GM12878 (cell line): Measurements from ENCODE around the gene SNW1. TPM values are rescaled to one million over a fixed set of nuclear protein-coding genes. Genes with fewer than 3 reads are reported as not detected.

ENCODE experiments used
- BCL3 ChIP-seq: IDR thresholded peaks from 2 replicates; pipeline ENCODE4 v1.6.1; 2011; ENCODE audit warnings: borderline replicate concordance, low read depth, mild to moderate bottlenecking, moderate library complexity, low read length; ENCODE audit not compliant: insufficient read depth, poor library complexity, severe bottlenecking
- BCLAF1 ChIP-seq: fragments of 450-650 bp; IDR thresholded peaks from 2 replicates; pipeline ENCODE4 v1.6.1; 2017; ENCODE audit warnings: antibody characterized with exemption, mild to moderate bottlenecking, moderate library complexity
- BHLHE40 ChIP-seq, 2 experiments: fragments of 450-650 bp in 1 of 2; IDR thresholded peaks; 2 replicates each; pipeline ENCODE4 v1.6.1; 2011 to 2017; ENCODE audit warnings: low read depth in 2 of 2, borderline replicate concordance in 1 of 2, improper control_type of control experiment in 1 of 2, low read length in 1 of 2, mild to moderate bottlenecking in 1 of 2
- CEBPZ ChIP-seq: fragments of 150-350 bp; IDR thresholded peaks from 2 replicates; pipeline ENCODE4 v1.6.1; 2016; ENCODE audit warnings: low read depth, low read length
- EP300 ChIP-seq, 2 experiments: fragments of 150-350 bp in 1 of 2; IDR thresholded peaks; 2 replicates each; pipeline ENCODE4 v1.6.1; 2011 to 2012; ENCODE audit warnings: low read depth in 2 of 2, low read length in 2 of 2, borderline replicate concordance in 1 of 2, improper control_type of control experiment in 1 of 2, inconsistent platforms in 1 of 2; ENCODE audit not compliant: control insufficient read depth in 1 of 2
- IKZF1 ChIP-seq: fragments of 450-650 bp; conservative IDR thresholded peaks from 2 replicates; pipeline ENCODE4 v1.6.1; 2017; ENCODE audit warnings: antibody characterized with exemption, mild to moderate bottlenecking
- IRF3 ChIP-seq: fragments of 450-650 bp; IDR thresholded peaks from 2 replicates; pipeline ENCODE4 v1.6.1; 2014; ENCODE audit warnings: mild to moderate bottlenecking
- LARP7 ChIP-seq: fragments of 450-650 bp; IDR thresholded peaks from 2 replicates; pipeline ENCODE4 v1.6.1; 2017; ENCODE audit warnings: mild to moderate bottlenecking
- MTA2 ChIP-seq: fragments of 450-650 bp; IDR thresholded peaks from 2 replicates; pipeline ENCODE4 v1.6.1; 2016; ENCODE audit warnings: low read depth, mild to moderate bottlenecking, moderate library complexity
- MTA3 ChIP-seq: IDR thresholded peaks from 2 replicates; pipeline ENCODE4 v1.6.1; 2012; ENCODE audit warnings: low read length, inconsistent platforms, borderline replicate concordance
- NFXL1 ChIP-seq: fragments of 450-650 bp; IDR thresholded peaks from 2 replicates; pipeline ENCODE4 v1.6.1; 2017; ENCODE audit warnings: antibody characterized with exemption, mild to moderate bottlenecking, borderline replicate concordance
- NR2C1 ChIP-seq: fragments of 450-650 bp; IDR thresholded peaks from 2 replicates; pipeline ENCODE4 v1.6.1; 2017; ENCODE audit warnings: antibody characterized with exemption, mild to moderate bottlenecking, moderate library complexity
- RFX5 ChIP-seq: IDR thresholded peaks from 2 replicates; pipeline ENCODE4 v1.6.1; 2011; ENCODE audit warnings: low read depth, low read length, improper control_type of control experiment
- SREBF1 ChIP-seq: IDR thresholded peaks from 2 replicates; pipeline ENCODE4 v1.6.1; 2012; ENCODE audit warnings: mild to moderate bottlenecking, low read length
- TARDBP ChIP-seq: IDR thresholded peaks from 2 replicates; pipeline ENCODE4 v1.6.1; 2016; ENCODE audit warnings: borderline replicate concordance
- USF2 ChIP-seq: IDR thresholded peaks from 2 replicates; pipeline ENCODE4 v1.6.1; 2011; ENCODE audit warnings: low read depth, low read length, improper control_type of control experiment, borderline replicate concordance
- ZNF217 ChIP-seq: fragments of 450-650 bp; IDR thresholded peaks from 2 replicates; pipeline ENCODE4 v1.6.1; 2017; ENCODE audit warnings: antibody characterized with exemption, mild to moderate bottlenecking
- polyA plus RNA-seq, 11 experiments: library from polyadenylated mRNA; depleted of rRNA in 4 of 11; unstranded in 6 of 11; stranded (reverse) in 5 of 11; fragments of >200 nt; fragmentation: Nextera tagmentation in 4 of 11; fragmentation: Illumina TruSeq in 1 of 11; extraction: Ambion mirVana in 4 of 11; extraction: Trizol in 1 of 11; gene quantifications; 1 replicate in 1 of 11; 2 replicates in 10 of 11; pipeline versions ENCODE4 v1.2.1 to v1.2.3, GENCODE V29; 2011 to 2016; ENCODE audit warnings: inconsistent platforms in 2 of 11, missing spikeins in 2 of 11, low read depth in 1 of 11
- total RNA-seq, 4 experiments: library from RNA; depleted of rRNA in 3 of 4; stranded (reverse); fragments of >200 nt in 3 of 4; fragmentation: Illumina TruSeq in 1 of 4; extraction: Trizol in 1 of 4; gene quantifications; 2 replicates each; pipeline versions ENCODE4 v1.2.1 to v1.2.3, GENCODE V29; 2013 to 2021

The SNW1 gene
- total and polyA plus RNA-seq, 10 of the 15 experiments (the other 5 are each of a cell fraction or from before 2014, with no cell fraction given), result 56.6 to 109 (median 75.7) TPM

- TF ChIP-seq MTA3 (no peak; the same call in 1 of the 2 replicates), TARDBP (no peak), BCL3 (no peak), BHLHE40 (IDR thresholded peaks at IDR 0.05; ENCODE audit: borderline replicate concordance in 1 of 2, low read depth in 2 of 2, low read length in 1 of 2) (peak; percentile 37 to 57; a peak in 1 of 4 replicates), LARP7 (peak; percentile 62; the same call in 1 of the 2 replicates), NR2C1 (peak; percentile 100), IRF3 (no peak), CEBPZ (no peak), SREBF1 (peak; percentile 91), BCLAF1 (no peak), NFXL1 (no peak), USF2 (no peak), EP300 (IDR thresholded peaks at IDR 0.05; ENCODE audit: borderline replicate concordance in 1 of 2, control insufficient read depth in 1 of 2, low read depth in 2 of 2, low read length in 2 of 2) (no peak), IKZF1 (peak; percentile 89), RFX5 (no peak), MTA2 (peak; percentile 97), ZNF217 (no peak)
Observed at GRCh38 chr14:77707724-77708408, 53.1 kb downstream of the SNW1 start, which contains the start of the genes ALKBH1 and SLIRP (continued).
